ENCODE data around the gene BRD1.

- TF ChIP-seq, protein P1, sequence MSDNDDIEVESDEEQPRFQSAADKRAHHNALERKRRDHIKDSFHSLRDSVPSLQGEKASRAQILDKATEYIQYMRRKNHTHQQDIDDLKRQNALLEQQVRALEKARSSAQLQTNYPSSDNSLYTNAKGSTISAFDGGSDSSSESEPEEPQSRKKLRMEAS (CRISPR knock-in tag; IDR thresholded peaks at IDR 0.05), result no peak
- no peak for TF ChIP-seq RB1 (IDR thresholded peaks at IDR 0.05; ENCODE audit: low read depth)
Measured at GRCh38 chr22:49863931-49864330, 36.3 kb upstream of the BRD1 start.

Data from K562 (cell line).